Choroid plexus epithelial cell (primary cell): ENCODE data around the gene G3BP2.

Source experiments
- DNase-seq: peaks from one replicate; pipeline ENCODE4 v3.0.0-alpha.2; 2010; ENCODE audit warnings: low read depth
- H3K4me3 ChIP-seq: 2 replicates; pipeline ENCODE4 v1.5.1; 2011; ENCODE audit warnings: low read depth, mild to moderate bottlenecking, control low read depth, low read length, moderate library complexity
- CTCF ChIP-seq: conservative IDR thresholded peaks from 2 replicates; pipeline ENCODE4 v1.5.1; 2011; ENCODE audit warnings: low read depth, mild to moderate bottlenecking, control low read depth, inconsistent platforms, low read length, moderate library complexity

The G3BP2 gene

GRCh38 chr4:75683482-75684155 lies 10.4 kb upstream of the G3BP2 start:
- no peak overlapping the region for H3K4me3 ChIP-seq
- TF ChIP-seq CTCF, result no peak
- no peak for DNase-seq

- no peak overlapping the region for H3K4me3 ChIP-seq
- TF ChIP-seq CTCF, result no peak
- DNase-seq, result no peak
Observed at GRCh38 chr4:75679876-75680575, 6.8 kb upstream of the G3BP2 start.

- H3K4me3 ChIP-seq, result no peak overlapping the region
- no peak for TF ChIP-seq CTCF
- no peak for DNase-seq
Observed at GRCh38 chr4:75678965-75679364, 5.8 kb upstream of the G3BP2 start.

- no peak for DNase-seq
- H3K4me3 ChIP-seq, result no peak overlapping the region
- TF ChIP-seq CTCF, result no peak
Observed at GRCh38 chr4:75678473-75678872, 5.3 kb upstream of the G3BP2 start.

- no peak overlapping the region for H3K4me3 ChIP-seq
- TF ChIP-seq CTCF, result no peak
- no peak for DNase-seq
Observed at GRCh38 chr4:75675004-75675531, 1.9 kb upstream of the G3BP2 start.

- peak overlapping the region; percentile 94 for H3K4me3 ChIP-seq
- no peak for TF ChIP-seq CTCF
- peak; percentile 40 for DNase-seq
Observed at GRCh38 chr4:75673959-75674328, 733 bp upstream of the G3BP2 start.
